Measurements from ENCODE around the gene NMT1.

DNA sequence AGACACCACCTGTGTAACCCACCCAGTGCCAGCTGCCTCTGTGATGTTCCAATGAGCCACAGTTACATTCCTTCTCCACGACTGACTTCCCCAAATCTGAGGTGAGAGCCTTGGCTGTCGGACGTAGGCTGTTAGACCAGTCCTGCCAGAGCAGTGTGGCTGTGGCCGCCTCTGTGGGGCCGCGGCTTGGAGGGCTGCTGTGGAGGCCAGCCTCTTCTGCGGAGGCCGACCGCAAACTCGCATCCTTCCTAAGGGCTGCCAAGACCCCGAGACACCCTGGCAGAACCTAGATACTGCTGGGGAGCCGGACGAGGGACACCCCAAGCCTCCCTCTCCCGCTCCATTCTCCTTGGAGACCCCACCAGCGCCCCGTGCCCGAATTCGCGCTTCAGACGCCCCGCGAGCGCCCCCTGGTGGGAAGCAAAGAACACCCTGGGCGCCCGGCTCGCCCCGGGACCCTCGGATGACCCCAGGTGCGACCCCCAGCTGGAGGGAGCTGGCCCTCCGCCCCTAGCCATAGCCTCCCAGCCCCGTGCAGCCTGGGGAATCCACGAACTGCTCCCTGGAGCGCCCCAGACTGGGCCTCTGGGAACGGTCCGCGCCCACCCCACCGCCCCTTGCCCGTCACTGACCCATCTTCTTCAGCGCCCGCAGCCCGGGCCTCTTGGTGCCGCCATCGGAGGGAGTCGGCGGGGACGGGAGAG lies 70.7 kb downstream of the NMT1 start:
- no peak for TF ChIP-seq GATA2 (IDR thresholded peaks at IDR 0.05; ENCODE audit: low read depth, low read length)
- no peak for TF ChIP-seq GATA3 (IDR thresholded peaks at IDR 0.05; ENCODE audit: low read depth, low read length)

All from SH-SY5Y (cell line).